C1 segment of cervical spinal cord (tissue), 14 donors: ENCODE results near the gene C1orf174.

Experiments
- DNase-seq, 14 donors: peaks; one replicate each; lab custom pipeline; 2025; lab: John Stamatoyannopoulos, UW

The C1orf174 gene

DNA sequence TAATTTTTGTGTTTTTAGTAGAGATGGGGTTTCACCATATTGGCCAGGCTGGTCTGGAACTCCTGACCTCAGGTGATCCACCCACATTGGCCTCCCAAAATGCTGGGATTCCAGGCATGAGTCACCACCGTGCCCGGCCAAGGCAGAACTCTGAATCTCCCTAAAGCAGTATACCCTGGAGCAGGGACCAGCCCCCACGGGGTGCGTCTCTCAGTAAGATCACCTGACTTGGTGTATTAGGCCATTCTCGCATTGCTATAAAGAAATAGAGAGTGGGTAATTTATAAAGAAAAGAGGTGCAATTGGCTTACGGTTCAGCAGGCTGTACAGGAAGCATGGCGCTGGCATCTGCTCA is 28.6 kb downstream of the C1orf174 start:
- no peak for DNase-seq

GRCh38 chr1:3869751-3870301 is 30.2 kb downstream of the C1orf174 start:
- DNase-seq: no peak

GRCh38 chr1:3868464-3869006 is 31.5 kb downstream of the C1orf174 start:
- DNase-seq: no peak

GRCh38 chr1:3865606-3866160 is 34.4 kb downstream of the C1orf174 start:
- no peak for DNase-seq

DNA sequence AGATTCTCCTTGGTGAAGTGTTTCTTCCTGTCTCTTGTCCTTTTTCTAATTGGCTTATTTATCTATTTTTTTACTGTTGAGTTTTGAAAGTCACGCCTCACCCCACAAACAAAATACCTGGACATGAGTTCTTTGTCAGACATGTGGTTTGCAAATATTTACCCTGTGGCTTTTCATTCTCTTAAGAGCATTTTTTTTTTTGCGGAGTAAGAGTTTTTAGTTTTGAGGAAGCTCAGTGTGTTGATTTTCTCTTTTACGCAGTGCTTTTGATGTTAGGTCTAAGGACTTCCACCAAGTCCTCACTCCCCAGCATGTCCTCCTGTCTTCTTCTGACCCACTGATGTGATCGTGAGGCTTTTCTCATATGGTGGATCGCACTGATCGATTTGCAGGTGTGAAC is 35.2 kb downstream of the C1orf174 start:
- DNase-seq: no peak

DNA sequence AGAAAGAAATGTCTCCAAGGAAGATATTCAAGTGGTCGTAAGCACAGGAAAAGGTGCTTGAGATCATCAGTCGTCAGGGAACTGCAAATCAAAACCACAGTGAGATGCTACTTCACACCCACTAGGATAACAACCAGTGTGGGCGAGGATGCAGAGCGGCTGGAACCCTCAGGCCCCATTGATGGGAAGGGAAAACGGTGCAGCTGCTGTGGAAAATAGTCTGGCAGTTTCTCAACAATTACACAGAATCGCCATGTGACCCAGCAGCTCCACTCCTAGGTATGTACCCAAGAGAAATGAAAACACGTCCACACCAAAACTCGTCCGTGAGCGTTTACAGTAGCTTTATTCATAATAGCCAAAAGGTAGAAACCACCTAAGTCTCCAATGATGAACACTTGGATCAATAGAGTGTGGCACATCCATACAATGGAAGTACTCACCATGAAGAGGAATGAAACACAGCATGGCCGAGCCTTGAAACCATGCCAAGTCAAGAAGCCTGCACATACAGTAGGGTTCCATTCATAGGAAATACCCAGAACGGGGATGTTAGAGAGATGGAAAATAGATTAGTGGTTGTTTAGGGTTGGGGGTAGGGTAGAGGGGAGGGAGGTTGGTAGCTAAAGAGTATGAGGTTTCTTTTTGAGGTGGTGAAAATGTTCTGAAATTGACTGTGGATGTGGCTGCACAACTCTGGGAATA is 36.7 kb downstream of the C1orf174 start:
- DNase-seq: peak in 6 of 14 donors; percentile 5 to 34 (median 18)

DNA sequence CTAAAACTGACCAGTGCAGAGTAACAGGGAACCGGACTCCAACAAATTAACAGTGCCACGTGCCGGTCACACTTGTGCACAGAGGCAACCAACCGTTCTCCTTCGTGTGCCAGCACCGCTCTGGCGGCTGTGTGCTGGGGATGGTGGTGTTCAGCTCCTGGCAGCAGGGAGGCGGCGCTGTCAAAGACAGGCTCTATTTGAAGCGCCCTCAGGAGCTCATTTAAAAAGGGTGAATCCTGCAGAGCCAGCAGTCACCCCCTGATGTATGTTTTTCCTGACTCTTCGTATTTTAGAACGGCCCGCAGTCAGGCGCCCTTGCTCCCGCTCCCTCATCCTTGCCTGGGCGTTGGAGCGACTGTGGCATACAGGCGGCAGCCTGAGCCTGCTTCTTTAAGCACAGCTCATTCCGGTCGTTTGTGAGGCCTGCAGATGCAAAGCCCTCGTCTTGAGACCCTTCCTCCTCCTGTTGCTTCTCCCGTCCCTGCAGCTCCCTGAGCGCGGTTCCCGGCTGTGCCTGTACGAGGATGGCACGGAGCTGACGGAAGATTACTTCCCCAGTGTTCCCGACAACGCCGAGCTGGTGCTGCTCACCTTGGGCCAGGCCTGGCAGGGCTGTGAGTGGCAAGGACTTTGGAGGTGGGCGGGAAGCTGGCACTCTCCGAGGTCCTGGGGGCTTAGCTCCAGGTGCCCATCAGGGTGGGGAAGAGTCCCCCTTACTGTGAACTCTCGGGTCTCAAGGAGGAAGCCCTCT is 41.7 kb downstream of the C1orf174 start:
- peak in 10 of 14 donors; percentile 12 to 52 (median 46) for DNase-seq

- peak in 3 of 14 donors; percentile 35 to 50 (median 44) for DNase-seq
Measured at GRCh38 chr1:3857791-3858129, 42.3 kb downstream of the C1orf174 start.

DNA sequence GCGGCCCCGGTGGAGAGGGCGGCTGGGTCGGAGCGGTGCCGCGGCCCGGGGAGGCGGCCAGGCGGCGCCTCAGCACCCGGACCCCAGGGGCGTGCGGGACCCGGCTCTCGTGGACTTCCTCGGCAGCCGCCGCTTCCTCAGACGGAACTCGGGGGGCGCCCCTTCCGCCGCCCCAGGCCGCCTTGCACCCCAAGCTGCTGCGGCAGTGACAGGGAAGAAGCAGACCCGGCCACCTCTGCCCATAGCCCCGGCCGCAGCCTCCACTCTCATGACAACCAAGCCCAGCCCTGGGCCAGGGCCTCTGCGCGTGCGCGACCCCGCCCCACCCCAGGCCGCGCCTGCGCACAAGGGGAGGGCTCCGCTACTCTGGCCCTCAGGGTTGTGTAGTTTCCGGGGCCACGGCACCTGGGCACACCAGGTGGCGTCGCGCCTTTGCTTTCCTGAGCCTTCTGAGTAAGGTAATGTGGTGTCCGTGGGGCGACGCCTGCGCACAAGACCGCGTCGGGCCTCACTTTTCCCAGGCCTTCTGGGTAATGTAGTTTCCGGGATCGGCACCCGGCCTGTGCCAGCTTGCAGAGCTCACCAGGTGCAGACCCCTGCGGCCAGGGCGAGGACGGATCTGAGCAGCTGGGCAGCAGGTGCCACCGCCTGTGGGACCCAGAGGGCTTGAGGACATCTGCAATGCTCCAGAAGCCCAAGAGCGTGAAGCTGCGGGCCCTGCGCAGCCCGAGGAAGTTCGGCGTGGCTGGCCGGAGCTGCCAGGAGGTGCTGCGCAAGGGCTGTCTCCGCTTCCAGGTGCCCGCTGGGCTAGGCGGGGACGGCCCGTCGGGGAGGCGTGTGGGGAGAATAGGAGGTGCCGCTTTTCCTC is 42.9 kb downstream of the C1orf174 start, which contains the start of the genes CEP104 and DFFB:
CEP104 (minus strand) TSS at position 289 of the 868 bp plus-strand sequence. CDS start 4,804 bp downstream, outside the sequence.
DFFB (plus strand) TSS at position 554 of the 868 bp plus-strand sequence; CDS start at position 682, 128 bp downstream.
- DNase-seq: peak; percentile 52 to 98 (median 88)

DNA sequence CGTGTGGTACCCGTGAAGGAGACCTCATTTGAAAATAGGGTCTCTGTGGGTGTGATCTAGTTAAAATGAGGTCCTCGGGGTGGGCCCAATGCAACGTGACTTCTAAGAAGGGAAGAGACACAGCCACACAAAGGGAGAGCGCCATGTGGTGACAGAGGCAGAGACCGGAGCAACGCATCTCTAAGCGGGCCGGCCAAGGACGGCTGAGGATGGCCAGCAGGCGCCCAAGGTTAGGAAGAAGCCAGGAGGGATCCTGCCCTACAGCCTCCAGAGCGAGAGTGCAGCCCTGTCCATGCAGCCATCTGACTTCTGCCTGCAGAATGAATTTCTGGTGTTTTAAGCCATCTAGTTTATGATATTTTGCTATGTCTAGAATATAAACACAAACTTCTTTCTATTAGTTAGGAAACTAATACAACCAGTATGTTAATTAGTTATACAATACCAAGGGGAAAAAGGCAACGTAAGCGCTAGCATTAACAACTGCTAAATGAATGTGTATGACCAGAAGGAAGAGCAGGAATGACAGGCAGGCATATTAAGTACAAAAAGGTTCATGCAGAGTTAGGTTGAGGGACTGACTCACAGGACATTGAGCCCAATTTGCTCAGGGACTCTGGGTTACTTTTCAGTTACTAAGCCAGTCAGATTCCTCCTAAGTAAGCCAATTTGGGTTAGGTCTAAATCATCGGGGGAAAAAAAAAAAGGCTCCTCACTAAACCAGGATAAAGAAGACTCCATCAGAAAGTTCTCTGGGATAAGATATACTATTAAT is 47.2 kb downstream of the C1orf174 start:
- DNase-seq: no peak

DNA sequence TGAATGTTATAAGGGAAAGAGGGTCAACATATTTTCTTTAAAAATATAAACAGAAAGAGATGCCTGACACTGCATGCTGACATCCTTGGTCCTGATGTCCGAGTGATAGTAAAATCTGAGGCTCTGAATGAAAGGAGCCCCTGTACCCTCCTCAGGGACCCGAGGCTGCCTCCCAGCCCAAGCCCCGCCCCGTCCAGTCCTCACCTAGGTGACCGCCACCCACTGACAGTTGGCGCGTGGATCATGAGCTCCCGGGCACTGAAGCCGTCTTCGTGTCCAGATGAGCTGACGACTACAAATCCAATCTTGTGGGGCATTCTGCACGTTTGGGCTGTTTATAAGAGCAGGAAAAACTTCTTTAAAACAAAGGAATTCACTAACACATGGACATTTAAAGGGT is 48.0 kb downstream of the C1orf174 start:
- no peak for DNase-seq

GRCh38 chr1:3851292-3851691 is 48.8 kb downstream of the C1orf174 start:
- DNase-seq: no peak

DNA sequence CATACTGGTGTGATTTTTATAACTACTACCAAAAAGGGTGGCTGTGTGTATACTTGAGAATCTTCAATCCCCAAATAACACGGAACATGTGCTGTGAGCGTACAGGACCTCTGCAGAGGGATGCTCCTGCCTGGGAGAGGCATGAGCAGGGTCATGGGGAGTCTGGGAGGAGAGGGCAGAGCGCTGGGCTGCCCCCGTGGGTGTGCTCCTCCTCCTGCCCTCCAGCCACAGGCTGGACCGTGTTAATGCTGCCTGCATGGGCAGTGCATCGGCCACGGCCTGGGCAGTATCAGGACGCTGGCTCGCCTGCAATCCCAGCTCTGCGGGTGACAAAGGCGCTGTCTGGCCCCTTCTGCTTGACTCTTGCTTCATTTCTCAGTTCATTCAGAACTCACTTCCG is 49.2 kb downstream of the C1orf174 start:
- no peak for DNase-seq

GRCh38 chr1:3847081-3847480 is 53.0 kb downstream of the C1orf174 start:
- DNase-seq: no peak

DNA sequence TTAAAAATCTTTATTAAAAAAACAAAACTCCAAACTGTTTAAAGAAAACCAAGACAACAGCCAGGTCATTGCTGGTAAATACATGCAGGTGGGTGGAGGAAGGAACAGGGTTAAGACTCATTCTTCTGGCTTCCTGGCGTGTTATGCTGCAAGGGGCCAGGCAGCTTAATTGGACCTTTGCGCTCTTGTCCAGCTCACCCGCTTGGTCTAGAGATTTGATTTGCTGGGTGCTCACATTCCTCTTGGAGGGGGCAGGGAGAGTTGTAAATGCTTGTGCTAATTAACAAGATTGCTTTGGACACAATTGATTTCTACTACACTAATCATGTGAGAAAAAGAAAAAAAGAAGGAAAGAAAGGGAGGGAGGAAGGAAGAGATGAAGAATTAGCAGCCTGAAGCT is 53.5 kb downstream of the C1orf174 start:
- DNase-seq: no peak

GRCh38 chr1:3842912-3843311 is 57.2 kb downstream of the C1orf174 start:
- DNase-seq: no peak

GRCh38 chr1:3841491-3841890 is 58.6 kb downstream of the C1orf174 start:
- no peak for DNase-seq
